Anterior cingulate cortex (tissue), 58 donors: ENCODE measurements around the gene COL4A4.

Experiments used
- DNase-seq, 58 donors: peaks; one replicate each; lab custom pipeline; 2025; lab: John Stamatoyannopoulos, UW

COL4A4 gene

GRCh38 chr2:227163485-227163997 lies 464 bp downstream of the COL4A4 start:
- DNase-seq, result no peak

GRCh38 chr2:227161947-227162346 lies 2.1 kb downstream of the COL4A4 start:
- no peak for DNase-seq

- no peak for DNase-seq
These were observed 3.8 kb downstream of the COL4A4 start for GRCh38 chr2:227160164-227160563.

GRCh38 chr2:227154986-227155774 lies 8.8 kb downstream of the COL4A4 start:
- no peak for DNase-seq

DNA sequence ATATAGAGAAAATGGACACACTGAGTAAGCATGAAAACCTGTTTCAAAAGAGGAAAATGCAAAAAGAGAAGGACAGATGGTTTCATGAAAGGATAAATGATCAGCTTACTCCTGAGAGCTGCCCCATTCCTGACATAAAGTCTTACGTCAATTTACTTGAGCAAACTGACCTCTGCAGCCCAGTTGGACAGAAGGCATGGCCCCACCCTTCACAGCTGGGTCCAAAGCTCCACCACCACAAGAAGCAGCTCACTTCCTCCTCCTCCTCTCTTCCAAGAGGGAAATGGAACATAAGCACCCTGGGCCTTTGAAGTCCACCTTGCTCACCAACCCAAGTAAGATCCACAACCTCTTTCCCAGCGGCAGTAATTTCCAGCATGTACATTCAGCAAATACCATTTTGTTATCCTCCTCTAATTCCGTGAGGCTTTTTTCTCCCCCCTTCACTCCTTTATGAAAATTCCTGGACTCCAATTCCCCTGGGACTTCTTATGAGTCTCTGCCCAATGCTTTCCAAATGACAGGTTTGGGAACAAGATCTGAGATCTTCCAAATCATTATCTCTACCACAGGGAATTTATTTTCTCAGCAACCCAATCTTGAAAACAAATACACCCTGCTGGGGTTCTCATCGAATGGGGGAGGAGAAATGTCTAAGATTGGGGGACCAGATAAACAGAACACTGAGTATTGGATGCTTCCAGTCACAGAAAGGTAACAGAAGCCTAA lies 10.1 kb downstream of the COL4A4 start:
- no peak for DNase-seq

- no peak for DNase-seq
These were observed 10.7 kb downstream of the COL4A4 start for GRCh38 chr2:227153307-227153706.

DNA sequence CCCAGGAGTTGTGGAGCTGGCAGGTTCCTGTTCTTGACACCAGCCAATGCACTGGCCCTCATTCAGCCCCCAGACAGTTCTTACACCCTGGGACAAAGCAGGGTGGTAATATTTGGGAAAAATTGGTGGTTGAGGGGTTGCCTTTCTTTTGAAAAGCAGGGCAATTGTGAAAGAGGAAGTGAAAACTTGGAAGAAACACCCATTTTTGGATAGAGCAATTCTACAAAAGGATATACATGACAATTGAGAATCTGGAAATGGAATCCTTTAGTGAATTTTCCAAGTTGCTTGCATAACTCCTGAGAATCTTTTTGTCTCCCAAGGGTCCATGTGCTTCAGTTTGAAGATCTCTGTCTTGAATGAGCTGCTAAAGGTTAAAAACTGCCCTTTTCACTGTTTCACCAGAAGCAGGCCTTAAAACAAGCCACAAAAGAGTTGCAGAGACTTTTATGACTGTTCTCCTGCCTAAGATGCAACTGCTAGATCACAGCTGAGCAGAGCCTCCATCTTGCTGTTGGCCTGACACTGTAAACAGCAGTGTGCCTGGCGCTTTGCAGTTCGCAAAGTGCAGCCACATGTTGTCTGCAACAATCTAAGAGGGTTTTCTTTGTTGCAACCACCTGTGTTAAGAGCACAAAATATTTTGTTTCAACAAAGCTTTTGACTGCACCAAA lies 11.8 kb downstream of the COL4A4 start:
- no peak for DNase-seq

DNA sequence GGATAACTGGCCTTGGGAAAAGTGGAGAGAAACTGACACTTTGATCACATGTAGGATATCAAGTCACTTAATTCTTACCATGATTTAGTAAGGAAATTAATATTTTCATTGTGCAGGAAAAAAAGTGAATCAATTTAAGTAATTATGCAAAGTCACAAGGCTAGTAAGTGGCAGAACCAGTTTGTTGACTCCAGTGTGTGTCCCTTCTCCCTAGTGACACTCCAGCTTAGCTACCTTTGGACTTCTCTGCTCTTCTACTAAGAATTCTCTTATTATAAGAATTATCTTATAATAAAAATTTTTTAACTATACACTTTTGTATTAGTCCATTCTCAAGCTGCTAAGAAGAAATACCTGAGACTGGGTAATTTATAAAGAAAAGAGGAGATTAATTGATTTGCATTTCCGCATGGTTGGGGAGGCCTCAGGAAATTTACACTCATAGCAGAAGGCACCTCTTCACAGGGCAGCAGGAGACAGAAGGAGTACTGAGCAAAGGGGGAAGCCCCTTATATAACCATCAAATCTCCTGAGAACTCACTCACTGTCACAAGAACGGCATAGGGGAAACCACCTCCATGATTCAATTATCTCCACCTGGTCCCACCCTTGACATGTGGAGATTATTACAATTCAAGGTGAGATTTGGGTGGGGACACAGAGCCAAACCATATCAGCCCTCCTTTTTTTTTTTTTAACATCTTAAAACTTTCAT lies 13.6 kb downstream of the COL4A4 start:
- DNase-seq, result no peak

DNA sequence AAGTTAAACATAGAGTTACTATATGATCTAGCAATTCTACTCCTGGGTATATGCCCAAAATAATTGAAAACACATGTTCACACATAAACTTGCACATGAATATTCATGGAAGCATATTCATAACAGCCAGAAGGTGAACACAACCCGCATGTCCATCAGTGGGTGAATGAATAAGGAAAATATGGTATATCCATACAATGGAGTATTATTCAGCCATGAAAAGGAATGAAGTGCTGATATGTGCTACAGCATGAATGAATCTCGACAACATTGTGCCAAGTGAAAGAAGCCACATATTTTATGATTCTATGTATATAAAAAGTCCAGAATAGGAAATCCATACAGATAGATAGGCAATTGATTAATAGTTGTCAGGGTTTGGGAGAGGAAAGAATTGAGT lies 15.9 kb downstream of the COL4A4 start:
- DNase-seq, result no peak

DNA sequence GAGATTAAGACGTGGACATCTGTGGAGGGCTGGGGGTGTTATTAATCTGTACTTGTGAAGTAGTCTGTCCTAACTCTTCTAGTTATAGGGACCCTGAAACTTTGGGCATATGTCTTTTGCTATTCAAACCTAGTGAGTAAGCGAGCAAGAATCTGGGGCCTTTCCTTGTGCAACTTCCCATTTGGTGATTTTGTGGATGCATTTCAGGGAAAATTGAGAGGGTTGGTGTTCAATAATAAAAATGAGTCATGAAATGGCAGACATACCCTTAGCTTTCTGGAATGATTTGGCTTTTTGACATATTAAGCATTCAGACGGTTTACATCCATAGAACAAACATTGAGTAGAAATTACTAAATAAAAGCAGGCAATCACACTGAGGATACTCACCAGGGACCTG lies 17.0 kb downstream of the COL4A4 start:
- DNase-seq, result no peak

- DNase-seq, result no peak
These were observed 17.5 kb downstream of the COL4A4 start for GRCh38 chr2:227146456-227146855.

DNA sequence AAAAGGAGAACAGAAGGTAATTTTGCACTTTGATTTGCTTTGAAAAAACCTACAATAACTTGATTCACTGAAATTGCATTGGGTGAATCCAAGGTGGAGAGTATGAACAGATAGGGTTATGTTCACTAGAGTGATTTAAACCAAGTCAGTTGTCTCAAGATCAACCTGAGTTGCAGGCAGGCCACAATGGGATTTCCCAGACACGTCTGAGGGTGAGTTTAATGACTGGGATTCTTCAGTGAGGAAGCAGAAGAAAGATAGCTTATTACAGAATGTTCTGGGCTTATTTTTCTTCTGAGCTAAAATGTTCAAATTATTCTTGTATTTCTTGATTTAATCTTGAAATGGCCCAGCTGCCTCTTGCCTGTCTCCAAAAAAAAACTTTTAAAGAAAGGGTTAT lies 20.1 kb downstream of the COL4A4 start:
- DNase-seq, result no peak

- DNase-seq, result no peak
These were observed 22.7 kb downstream of the COL4A4 start for GRCh38 chr2:227141301-227141700.

DNA sequence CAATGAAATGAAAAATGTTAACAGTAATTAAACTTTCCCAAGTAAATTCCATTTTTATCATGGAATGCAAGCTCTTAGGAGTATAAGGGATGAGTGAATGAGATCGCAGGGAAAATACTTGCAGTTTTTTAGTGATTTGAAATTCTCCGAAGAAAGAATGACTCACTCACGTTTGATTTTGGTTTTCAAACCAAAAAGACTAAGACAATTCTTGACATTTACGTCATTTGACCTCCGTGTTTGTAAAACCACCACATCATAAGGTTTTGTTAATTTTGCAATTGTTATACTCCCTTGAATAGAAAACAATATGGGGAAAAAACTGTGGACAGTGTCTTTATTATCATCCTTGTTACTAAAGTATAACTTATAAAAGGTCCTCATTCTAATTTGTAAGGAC lies 29.4 kb downstream of the COL4A4 start:
- DNase-seq, result no peak

DNA sequence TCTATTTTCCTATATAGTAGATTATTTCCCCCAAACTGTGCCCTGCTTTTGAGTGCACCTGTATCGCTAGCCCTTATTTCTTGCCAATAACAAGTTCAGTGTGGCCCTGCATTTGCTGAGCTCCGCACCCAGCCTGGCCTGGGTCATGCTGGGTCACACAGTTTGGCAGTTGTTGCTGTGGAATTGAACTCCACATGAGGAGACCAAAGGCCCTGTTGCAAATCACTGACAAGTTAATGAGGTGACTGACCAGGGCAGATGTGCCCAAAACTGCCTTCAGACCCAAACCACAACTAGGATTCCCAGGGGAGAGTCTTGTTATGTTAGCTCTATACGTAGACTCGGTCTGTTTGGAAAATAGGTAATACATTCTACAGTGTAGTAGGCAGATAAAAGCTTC lies 31.0 kb downstream of the COL4A4 start:
- no peak for DNase-seq

DNA sequence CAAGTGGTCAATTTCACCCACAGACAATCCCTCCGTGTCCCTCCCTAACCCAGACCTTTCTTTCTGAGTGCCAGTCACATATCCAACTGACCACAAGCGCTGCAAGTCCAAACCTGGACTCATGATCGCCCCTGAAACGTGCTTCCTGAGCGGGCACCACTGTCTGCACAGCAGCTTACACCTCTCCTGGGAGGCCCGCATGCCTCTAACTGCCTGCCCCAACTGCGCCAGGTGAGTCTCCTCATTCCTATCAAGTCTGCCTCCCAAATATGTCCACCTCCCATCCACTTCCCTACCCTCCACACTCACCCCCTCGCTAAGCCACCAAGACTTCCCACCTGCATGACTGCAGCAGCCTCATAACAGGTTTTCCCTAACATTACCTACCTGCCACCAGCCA lies 33.4 kb downstream of the COL4A4 start:
- no peak for DNase-seq

- DNase-seq, result no peak
These were observed 36.8 kb downstream of the COL4A4 start for GRCh38 chr2:227127201-227127600.

DNA sequence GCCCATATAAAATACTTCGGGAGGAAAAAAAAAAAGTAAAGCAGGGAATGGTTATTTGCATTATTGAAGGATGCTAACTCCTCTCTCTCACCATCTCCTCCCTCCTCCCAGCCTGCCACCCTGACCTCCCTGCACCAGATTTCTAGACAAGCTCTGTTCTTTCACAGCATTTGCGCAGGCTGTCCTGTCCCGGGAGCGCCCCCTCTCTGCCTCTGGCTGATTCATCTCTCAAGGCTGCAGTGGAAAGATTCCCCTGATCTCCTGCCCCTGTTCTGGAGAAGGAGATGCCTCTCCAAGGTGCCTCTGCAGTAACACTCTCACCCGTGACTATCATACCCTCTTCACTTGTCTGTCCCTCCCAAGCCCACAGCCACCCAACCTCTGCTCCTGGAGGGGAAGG lies 38.5 kb downstream of the COL4A4 start:
- no peak for DNase-seq

GRCh38 chr2:227124811-227125210 lies 39.2 kb downstream of the COL4A4 start:
- DNase-seq, result no peak

DNA sequence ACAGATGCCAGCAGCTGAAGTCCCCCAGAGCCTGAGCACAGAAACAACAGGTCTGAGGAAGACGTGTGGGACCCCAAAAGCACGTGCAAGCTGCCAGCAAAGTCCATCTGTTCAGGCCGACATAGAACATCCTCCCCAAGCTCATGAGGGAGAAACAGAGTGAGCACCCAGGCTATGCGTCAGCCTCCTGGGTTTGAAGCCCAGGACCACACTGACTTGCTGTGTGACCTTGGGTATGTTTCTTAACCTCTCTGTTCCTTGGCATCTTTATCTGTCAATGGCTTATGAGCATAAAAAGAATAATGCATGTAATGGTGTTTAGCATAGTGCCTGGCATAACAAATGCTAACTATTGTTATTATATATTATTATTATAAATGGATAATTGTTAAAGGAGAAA lies 40.3 kb downstream of the COL4A4 start:
- no peak for DNase-seq

- no peak for DNase-seq
These were observed 45.7 kb downstream of the COL4A4 start for GRCh38 chr2:227118353-227118752.
